C4-2B (cell line): ENCODE results near the gene TSPAN14.

Source experiments
- H3K27ac ChIP-seq: fragments of 450-650 bp; 2 replicates; pipeline ENCODE4 v1.5.1; 2017
- CTCF ChIP-seq: fragments of 450-650 bp; conservative IDR thresholded peaks from 2 replicates; pipeline ENCODE4 v1.5.1; 2017; ENCODE audit warnings: mild to moderate bottlenecking
- ZFX ChIP-seq: fragments of 450-650 bp; IDR thresholded peaks from 2 replicates; pipeline ENCODE4 v1.6.1; 2017

Gene TSPAN14

GRCh38 chr10:80464557-80465450 is 10.7 kb downstream of the TSPAN14 start:
- H3K27ac ChIP-seq = peak overlapping the region; percentile 39
- TF ChIP-seq CTCF (no peak), ZFX (no peak)

- TF ChIP-seq ZFX (no peak), CTCF (no peak)
- H3K27ac ChIP-seq = peak overlapping the region; percentile 39
Measured at GRCh38 chr10:80465451-80465835, 11.3 kb downstream of the TSPAN14 start.

GRCh38 chr10:80465839-80466590 is 11.9 kb downstream of the TSPAN14 start:
- TF ChIP-seq ZFX (no peak), CTCF (no peak)
- H3K27ac ChIP-seq = peak overlapping the region; percentile 83

GRCh38 chr10:80466724-80467326 is 12.7 kb downstream of the TSPAN14 start:
- no peak for TF ChIP-seq ZFX
- TF ChIP-seq CTCF = no peak
- peak overlapping the region; percentile 83; the same call in 1 of the 2 replicates for H3K27ac ChIP-seq

GRCh38 chr10:80468002-80468401 is 13.9 kb downstream of the TSPAN14 start:
- TF ChIP-seq CTCF (no peak), ZFX (no peak)
- peak overlapping the region; percentile 83 for H3K27ac ChIP-seq

- H3K27ac ChIP-seq = peak overlapping the region; percentile 83
- TF ChIP-seq ZFX (no peak), CTCF (no peak)
Measured at GRCh38 chr10:80468806-80469421, 14.8 kb downstream of the TSPAN14 start.
